ENCODE measurements around the gene LIG4.

DNA sequence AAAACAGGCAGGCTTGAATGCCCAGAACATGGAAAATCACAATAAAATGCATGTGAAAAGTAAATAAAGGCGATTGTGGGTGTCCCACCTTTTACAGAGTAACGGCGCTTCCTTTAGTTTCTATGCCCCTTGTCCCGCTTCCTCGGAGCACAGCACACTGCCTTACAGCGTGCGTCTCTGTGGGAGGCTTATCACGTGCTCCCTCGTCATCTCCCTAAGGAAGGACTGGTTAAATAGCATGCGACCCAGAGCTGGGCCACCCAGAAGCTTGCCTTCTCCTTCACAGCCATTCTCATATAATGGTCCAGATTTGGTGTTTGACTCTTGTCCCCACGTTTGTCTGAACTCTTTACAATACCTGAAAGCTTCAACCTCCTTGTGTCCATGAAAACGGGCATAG, 56.6 kb downstream of the LIG4 start:
- TF ChIP-seq, protein P1, sequence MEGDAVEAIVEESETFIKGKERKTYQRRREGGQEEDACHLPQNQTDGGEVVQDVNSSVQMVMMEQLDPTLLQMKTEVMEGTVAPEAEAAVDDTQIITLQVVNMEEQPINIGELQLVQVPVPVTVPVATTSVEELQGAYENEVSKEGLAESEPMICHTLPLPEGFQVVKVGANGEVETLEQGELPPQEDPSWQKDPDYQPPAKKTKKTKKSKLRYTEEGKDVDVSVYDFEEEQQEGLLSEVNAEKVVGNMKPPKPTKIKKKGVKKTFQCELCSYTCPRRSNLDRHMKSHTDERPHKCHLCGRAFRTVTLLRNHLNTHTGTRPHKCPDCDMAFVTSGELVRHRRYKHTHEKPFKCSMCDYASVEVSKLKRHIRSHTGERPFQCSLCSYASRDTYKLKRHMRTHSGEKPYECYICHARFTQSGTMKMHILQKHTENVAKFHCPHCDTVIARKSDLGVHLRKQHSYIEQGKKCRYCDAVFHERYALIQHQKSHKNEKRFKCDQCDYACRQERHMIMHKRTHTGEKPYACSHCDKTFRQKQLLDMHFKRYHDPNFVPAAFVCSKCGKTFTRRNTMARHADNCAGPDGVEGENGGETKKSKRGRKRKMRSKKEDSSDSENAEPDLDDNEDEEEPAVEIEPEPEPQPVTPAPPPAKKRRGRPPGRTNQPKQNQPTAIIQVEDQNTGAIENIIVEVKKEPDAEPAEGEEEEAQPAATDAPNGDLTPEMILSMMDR (IDR thresholded peaks at IDR 0.05), result no peak
- TF ChIP-seq POLR2AphosphoS5 (IDR thresholded peaks at IDR 0.05), result no peak

All from sigmoid colon (tissue), 4 donors.